RKO (cell line): ENCODE measurements around the gene ITGA4.
A peak's percentile ranks its signal among the peaks of the same experiment; 100 is the strongest.

Experiments
- DNase-seq: peaks from one replicate; pipeline ENCODE4 v3.0.0-alpha.2; 2016; ENCODE audit warnings: low spot score

Gene ITGA4

DNA sequence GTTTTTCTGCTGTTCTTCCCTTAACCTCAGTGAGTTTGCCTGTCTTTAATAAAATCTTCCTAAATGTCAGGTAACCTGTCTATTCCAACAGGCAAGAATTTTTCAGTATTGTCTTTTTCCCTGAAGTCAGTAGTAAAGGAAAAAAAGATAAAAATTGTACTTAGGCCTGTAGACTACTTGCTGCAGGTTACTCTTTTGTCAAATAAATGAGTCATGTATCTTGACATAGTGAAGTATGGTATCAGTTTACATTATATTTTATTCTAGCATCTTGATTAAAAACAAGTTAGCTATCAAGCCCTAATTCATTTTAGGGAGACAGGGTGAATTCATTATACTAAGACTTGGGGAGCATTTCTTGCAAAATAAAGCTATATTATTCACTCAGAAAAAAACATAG is 59.8 kb downstream of the ITGA4 start:
- no peak for DNase-seq

DNA sequence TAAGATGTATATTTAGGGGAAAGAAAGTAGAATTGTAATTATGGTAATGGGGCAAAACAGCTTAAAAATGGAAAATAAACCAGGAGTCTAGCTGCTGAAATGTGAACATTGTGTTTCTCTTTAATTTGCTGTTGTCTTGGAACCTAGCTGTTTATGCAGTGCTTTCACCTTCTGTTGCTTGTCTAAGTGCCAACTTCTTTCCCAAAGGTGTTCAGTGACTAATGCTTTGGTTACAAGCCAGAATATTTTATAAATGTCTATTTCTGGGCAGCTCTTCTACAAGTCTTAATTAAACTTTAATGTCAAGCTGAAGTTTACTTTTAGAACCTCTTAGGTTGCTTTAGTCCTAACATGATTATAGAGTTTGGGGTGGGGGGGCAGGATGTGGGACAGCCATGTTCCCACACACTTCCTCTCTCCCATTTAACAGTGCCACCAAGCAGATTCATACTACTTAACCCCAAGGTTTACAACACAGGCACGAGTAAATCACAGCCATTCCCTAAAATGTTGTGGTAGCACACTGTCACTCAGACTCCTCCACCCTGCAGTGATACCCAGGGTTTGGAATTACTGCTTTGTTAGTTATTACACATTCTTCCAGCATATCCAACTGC is 60.6 kb downstream of the ITGA4 start:
- DNase-seq, result no peak

DNA sequence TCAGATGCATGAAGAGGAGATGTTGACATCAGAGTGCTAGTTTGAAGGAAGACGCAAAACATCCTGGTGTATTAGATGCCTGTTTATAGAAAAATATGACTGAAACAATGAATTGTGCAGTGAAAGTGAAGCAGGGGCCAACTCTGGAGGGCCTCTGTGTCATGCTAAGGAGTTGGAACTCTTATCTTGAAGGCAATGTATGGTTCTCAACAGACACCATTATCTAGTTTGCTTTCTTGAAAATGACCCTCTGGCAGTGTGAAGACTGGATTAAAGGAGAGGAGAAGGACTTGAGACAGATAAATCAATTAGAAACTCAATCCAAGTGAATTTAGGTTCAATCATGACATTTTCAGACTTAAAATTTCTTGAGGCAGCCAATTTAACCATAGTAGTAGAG is 63.1 kb downstream of the ITGA4 start:
- DNase-seq, result no peak

DNA sequence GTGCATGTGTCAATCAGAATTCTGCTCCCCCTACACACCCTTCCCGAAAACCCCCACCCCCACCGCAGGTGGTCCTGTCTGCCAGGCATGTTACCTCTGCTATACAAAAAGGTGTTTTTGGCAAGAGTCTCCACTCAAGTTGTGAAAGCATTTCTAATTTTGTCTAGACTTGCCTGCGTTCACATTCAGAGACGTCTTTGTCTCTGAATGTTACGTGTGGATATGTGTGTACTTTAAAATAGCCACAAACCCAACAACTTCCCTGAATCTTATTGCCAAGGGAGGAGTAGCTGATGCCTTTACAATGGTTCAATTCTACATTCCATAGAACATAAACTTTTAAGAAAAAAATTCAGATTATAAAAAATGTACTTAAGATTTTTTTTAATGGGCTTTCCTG is 66.6 kb downstream of the ITGA4 start:
- DNase-seq, result no peak

DNA sequence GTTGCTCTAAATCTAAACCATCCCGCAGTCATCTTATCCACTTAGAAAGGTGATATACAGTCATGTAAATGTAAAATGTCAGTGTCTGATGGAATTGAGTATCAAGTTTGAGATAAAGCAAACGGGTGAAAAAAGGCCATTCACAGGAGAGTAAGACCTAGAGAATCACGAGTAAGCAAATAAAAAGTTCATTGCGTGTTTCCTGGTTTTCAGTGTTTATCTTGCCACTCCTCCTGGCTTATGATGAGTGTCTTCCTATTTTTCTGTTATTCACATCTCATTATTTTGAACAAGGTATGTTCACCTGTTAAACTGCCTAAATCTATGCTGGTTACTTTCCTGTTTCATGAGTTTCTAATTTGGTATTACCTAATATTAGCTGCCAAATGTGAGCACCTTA is 68.8 kb downstream of the ITGA4 start:
- no peak for DNase-seq

DNA sequence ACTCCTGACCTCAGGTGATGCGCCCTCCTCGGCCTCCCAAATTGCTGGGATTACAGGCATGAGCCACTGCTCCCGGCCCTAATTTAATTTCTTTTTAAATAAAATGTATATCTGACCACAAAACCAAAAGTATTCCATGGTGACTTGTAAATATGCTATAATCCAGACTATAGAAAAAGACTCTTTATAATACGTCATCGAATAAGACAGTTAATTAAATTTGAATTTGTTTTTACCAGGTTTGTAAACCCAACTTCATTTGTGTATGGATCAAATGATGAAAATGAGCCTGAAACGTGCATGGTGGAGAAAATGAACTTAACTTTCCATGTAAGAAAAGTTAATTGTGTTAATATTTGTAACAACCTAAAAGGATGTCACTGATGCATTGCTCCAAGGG is 69.9 kb downstream of the ITGA4 start:
- no peak for DNase-seq

DNA sequence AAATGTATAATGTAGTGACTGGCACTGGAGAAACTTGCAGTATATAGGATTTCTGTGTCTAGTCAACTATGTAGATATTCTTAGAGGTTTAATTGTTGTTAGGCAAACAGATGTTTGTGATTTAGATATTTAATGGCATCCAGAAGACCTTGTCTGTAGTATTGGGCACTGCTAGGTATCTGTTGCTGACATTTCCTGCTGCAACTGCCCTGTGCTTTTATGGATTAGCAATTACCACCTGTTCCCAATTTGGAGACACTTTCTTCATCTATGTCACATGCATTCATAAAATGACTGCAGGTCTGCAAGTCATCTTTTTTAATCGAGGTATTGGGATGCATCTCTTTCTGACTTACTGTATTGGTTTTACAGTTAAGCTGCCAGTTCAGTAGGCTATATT is 71.3 kb downstream of the ITGA4 start:
- no peak for DNase-seq

DNA sequence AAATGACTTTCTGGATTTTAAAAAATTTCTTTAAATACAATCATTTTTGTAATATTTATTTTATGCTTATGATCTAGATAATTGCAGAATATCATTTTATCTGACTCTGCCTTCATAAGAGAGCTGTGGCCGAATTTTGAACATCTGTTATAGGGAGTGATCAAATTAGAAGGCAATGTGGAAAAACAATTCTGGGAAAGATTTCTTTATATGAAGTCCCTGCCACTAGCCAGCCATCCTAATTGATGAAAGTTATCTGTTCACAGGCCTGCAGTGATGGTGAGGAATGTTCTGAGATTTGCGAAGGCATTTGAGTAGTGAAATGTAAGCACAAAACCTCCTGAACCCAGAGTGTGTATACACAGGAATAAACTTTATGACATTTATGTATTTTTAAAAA is 79.5 kb downstream of the ITGA4 start:
- DNase-seq, result no peak

DNA sequence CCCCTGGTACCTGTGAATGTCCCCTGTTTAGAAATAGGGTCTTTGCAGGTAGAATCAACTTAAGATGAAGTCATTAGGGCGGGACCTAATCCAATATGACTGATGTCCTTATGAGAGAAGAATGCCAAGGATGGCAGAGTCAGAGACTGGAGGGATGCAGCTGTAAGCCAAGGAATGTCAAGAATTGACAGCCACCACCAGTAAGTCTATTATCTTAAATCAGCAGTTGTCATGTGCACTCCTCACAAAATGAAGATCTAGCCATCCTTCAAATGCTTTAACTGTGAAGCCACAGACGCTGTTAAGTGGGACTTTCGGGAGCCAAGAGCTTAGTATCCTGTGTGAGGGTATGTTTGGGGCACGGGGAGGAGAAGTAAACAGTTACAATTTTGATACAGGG is 83.2 kb downstream of the ITGA4 start:
- no peak for DNase-seq

DNA sequence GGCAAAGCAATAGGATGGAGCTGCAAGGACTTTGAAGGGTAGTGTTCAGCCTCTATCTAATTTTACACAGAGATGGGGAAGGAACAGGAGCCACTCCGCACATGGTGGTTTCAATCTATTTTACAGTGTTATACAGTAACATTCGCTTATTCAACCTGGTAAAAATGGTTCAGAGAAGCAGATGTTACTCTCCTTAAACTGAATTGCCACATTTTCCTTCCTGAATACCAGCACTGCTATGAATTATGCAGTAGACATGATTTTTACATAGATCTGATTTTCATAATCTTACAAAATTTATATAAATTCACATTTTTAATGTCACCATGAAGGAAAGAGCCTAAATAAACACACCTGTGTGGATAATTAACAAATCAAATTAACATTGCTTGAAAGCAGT is 85.0 kb downstream of the ITGA4 start:
- DNase-seq, result no peak

DNA sequence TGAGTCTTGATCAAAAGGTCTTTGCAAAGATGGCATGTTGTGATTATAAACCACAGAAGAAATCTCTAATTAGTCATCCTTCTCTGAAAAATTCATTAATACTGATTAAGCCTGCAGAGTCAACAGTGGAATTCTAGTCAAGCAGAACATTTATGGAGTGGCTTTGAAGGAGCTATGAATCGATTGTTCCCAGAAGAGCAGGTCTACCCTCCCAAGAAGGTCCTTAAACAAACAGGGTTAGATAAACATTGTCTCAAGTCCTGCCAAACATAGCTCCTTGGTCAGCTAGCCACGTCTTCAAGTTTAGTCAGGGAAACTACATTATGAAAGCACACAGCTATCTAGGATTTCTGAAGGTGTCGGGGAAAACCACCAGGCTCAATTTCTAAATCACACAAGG is 88.9 kb downstream of the ITGA4 start:
- no peak for DNase-seq

DNA sequence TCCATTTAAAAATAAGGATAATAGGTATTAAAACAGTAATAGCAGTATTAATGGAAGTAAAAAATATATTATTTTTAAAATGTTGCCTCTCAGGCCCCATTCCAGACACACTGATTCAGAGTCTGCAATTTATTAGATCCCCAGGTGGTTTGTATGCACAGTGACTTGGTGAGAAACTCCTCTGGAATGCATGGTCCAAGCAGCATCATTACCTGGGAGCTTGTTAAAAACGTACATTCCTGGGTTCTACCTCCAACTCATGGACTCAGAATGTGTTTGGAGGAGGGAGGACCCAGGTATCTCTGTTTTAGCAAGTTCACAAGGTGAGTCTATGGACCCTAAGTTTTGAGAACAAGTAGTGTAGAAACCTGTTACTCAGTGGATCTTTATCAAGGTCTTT is 95.6 kb downstream of the ITGA4 start:
- DNase-seq, result no peak

DNA sequence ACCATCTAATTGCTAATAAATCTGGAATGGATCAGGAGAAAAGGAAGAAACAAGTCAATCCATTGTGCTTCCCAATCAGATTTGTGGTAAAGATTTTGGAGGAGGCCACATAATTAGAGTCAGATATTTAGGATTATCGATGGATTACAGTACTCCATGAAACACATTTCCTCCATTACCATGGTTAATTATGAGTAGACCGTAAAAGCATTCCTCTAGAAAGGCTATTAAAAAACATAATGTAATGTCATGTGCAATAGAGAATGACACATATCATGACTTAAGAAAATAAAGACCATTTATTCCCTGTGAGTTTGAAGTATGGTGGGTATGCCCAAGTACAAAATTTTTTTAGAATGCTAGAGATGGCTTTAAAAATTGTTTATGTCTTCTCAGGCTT is 96.1 kb downstream of the ITGA4 start:
- no peak for DNase-seq

DNA sequence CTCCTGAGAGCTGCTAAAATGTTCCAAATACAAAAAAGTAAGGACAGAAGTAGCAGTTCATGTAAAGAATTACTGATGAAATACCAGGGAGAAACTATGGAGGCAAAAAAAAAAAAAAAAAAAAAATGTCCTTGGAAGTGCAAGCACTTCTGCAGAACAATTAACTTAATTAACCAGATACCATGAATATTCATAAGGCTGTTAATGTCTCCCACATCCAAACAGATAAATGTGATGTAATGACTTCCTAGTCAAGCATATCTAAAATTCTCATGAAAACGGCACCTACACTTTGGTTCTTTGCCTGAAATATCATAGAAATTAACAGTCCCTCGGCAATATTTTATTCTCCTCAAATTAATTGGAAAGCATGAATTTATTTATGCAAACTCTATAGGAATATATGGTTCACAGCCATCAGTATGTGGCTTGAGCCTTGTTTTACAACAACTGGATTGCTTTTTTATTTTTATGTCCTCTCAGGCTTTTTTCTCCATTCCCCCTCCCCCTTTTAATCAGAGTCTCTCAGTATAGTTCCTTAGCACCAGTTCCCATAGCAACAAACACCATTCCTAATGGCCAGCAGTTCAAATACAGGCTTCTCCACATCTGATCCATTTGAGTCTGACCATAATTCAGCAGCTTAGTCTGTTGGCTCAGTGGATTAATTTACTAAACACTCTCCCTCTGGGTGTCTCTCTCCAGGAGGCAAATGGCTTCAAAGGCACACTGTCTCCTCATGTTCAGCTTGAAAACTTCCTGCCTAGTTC is 97.1 kb downstream of the ITGA4 start:
- no peak for DNase-seq

DNA sequence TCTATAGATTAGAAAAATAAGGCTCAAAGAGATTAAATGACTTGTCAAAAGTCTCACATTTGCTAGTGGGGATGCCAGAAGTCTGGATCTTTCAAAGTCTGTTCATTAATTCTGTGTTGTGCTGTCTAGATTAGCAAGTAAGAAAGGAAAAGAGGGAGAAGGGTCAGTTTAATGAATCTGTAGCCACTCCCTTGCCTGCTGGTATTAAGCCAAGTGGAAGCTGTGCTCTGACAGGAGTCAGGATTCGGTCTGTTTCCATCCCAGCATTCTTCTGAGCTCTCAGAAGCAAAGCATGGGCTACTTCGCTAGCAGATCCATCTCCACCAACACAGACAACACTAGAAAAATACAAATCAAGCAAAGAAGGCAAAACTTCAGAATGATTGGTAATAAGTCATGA is 101.2 kb downstream of the ITGA4 start:
- DNase-seq, result no peak

DNA sequence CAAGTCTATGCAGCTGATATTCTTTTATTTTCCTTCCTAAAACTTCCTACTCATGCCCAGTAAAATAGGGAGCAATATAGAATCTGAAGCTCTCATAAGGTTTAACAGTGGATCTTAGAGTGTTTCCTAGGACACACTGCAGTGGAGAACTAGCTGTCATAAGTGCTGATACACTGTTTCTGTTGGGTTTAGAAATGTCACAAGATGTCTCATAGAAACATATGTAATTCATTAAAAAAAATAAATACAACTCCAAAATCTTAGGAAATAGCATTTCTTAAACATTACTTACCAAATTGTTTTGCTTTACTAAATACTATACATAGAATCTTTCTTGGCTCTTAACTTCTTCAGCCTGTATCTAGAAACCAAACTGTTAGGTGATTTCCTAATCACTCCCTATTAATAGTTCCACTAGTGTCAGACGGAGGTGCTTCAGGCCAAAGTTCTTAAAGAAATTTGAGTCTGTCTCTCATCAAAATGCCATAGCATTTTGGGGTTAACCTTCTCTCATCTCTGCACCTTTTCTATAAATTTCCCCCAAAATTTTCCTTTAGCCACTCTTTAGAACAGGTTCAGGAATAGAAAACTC is 106.0 kb downstream of the ITGA4 start:
- DNase-seq, result no peak

DNA sequence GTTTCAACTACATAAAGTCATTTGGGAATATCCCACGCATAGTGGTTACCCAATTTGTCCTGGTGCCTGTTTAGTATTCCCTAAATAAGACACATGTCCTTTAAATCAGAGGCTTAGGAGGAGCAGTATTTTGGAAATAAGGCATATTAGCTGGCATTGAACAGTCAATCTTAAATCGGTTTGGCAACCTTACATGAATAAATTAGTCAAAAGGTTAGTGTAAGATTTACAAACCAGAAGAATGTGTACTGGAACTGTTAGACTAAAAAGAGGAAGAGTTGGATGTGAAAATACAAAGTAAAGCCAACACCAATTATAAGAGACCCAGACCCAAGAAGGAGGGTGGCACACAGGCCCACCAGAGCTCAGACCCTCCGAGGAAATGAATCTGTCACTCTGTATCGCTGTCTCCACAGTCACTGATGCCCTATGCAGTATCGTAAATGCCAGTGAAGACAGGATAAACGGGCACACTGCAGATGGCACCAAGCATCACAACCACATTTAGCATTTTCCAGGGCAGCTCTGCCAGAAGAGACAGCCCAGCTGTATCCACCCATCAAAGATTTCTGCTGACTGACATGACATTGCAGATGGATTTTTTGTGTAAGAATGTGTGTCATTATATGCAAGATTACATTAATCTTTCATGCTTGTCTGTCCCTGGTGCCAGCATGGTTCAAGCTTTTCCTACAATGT is 109.3 kb downstream of the ITGA4 start:
- DNase-seq, result no peak

DNA sequence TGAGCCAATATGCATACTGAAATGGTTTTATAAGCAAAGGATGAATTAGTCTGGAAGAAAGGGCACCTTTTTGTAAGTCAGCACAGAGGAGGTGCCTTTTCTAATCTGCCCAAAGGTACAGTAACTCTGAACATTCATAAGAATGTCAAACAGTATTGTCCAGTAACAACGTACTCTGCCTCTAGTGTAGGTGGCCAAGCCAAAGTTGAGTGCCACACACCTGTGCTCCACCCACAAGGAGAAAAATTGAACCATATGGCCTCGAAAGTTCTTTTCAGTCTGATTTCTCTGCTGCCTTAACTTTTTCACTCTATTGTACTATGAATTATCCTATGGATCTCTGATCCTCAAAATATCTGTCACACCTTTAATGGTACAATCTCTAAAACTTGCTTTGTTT is 112.9 kb downstream of the ITGA4 start:
- no peak for DNase-seq

DNA sequence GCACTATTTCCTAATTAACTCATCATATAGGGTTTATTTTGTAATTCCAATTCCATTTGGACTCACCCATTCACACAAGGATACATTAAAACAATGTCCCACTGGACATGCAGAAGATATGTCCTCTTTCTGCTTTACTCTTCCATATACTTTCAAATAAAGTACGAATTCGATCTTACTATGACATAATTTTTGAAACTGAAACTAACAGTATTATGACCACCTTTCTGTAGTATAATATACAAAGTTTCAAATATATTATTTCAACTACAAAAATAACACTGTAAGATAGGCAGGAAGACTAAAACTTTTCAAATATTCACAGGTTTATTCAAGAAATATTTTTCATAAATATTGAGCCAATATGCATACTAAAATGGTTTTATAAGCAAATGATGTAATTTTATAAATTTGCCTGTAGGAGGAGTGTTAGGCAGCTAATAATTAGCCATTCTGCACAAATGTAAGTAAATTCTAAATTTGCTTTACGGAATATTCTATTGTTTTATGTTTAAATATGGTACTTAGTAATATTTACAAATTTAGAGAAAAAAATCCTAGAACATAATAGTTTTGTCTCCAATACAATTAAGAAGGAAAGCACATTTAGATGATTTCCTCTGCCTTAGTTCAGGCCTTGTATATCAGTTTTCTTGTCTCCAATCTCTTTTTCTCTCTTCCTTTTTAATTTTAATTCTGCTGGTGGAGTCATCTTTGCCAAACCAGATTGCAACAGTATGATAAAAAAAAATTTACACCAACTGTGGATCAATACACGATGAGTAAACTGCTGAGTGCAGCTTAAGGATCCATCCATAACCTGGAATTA is 113.9 kb downstream of the ITGA4 start:
- DNase-seq, result peak; percentile 22

DNA sequence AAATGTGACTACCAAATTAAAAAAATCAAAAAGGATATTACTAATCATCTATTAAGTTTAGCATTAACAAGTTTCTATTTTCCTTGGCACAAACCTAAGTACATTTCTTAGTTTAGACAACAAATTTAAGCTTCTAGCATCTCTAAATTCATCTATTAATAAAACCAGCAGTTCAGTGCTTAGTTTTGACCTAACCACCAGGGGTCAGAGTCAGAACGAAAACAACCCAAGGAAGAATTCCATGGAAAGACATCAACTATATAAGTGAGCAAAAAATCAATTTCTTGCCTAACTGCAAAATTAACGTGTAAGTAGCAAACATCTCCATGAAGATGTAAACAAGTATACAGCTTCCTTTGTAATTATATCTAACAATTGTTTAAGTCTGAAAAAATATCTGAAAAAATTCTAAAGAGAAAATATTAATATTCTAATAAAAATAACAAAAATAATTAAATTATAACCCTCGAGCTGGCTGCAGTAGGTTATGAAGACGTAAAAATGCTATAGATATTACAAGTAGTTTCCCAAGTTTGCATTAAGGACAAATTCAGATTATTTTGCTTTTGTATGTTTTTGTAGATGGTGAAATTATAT is 116.1 kb downstream of the ITGA4 start:
- DNase-seq, result peak; percentile 55

DNA sequence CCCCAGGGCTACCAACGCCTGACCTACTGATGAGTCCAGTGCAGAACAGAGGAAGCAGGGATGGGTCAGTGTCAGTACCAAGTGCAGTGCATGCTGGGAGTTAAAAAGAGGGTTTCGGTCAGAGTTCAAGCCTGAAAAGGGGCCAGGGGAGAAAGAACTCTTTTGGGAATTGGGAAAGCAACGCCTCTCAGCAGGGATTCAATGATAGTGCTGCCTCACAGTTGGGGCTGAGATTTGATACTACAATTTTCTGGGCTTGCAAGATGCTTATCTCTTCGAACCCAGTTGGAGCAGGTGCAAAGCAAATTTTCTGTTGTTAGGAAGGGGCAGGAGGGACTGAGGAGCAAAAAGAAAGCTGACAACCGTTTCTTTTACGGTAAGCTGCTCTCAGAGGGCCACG is 117.1 kb downstream of the ITGA4 start:
- no peak for DNase-seq
